LoVo (cell line): ENCODE data around the gene CMTM8.
"Not testable (repeated sequence)": the region's sequence is repeated elsewhere in the genome, so short reads cannot be mapped to it uniquely, and the experiment has no call there.

Experiments used
- DNase-seq: peaks from one replicate; pipeline ENCODE4 v3.0.0-alpha.2; 2016; ENCODE audit warnings: low spot score

The CMTM8 gene

GRCh38 chr3:32383136-32383711 is 144.7 kb downstream of the CMTM8 start:
- DNase-seq = no peak

GRCh38 chr3:32384938-32385337 is 146.5 kb downstream of the CMTM8 start:
- no peak for DNase-seq

- DNase-seq = no peak
Observed at GRCh38 chr3:32387512-32387911, 149.0 kb downstream of the CMTM8 start.

GRCh38 chr3:32389577-32389976 is 151.1 kb downstream of the CMTM8 start:
- DNase-seq = not testable (repeated sequence)

GRCh38 chr3:32391643-32392535 is 153.4 kb downstream of the CMTM8 start, which contains the start of gene CMTM7:
Gene CMTM7 (plus strand): TSS chr3:32391853. CDS start chr3:32391907, 54 bp downstream.
- peak; percentile 81 for DNase-seq

GRCh38 chr3:32392536-32393302 is 154.2 kb downstream of the CMTM8 start:
- peak; percentile 59 for DNase-seq

GRCh38 chr3:32395496-32395895 is 157.0 kb downstream of the CMTM8 start:
- DNase-seq = no peak

- no peak for DNase-seq
Observed at GRCh38 chr3:32397941-32398340, 159.5 kb downstream of the CMTM8 start.

GRCh38 chr3:32398531-32398930 is 160.1 kb downstream of the CMTM8 start:
- no peak for DNase-seq

GRCh38 chr3:32399030-32399620 is 160.6 kb downstream of the CMTM8 start:
- DNase-seq = peak; percentile 27

- no peak for DNase-seq
Observed at GRCh38 chr3:32401126-32401525, 162.6 kb downstream of the CMTM8 start.

- peak; percentile 42 for DNase-seq
Observed at GRCh38 chr3:32401556-32402081, 163.1 kb downstream of the CMTM8 start.

- no peak for DNase-seq
Observed at GRCh38 chr3:32403663-32404062, 165.2 kb downstream of the CMTM8 start.

GRCh38 chr3:32404714-32405113 is 166.2 kb downstream of the CMTM8 start:
- DNase-seq = no peak

- no peak for DNase-seq
Observed at GRCh38 chr3:32405155-32405554, 166.7 kb downstream of the CMTM8 start.

GRCh38 chr3:32405711-32406323 is 167.3 kb downstream of the CMTM8 start:
- no peak for DNase-seq

GRCh38 chr3:32406486-32407408 is 168.3 kb downstream of the CMTM8 start:
- DNase-seq = no peak

- DNase-seq = no peak
Observed at GRCh38 chr3:32410367-32411246, 172.1 kb downstream of the CMTM8 start.

GRCh38 chr3:32411442-32411841 is 173.0 kb downstream of the CMTM8 start:
- no peak for DNase-seq
